Mucosa of descending colon (tissue), 3 donors: Measurements from ENCODE around the gene BEAN1. TPM values are rescaled to one million over a fixed set of nuclear protein-coding genes. Genes with fewer than 3 reads are reported as not detected.
A peak's percentile ranks its signal among the peaks of the same experiment; 100 is the strongest.

Experiments
- ATAC-seq: fragments of 200-7000 bp; cut with Tn5 transposase; one replicate; pipeline ENCODE4 v1.9.1; 2020; ENCODE audit warnings: mild to moderate bottlenecking, moderate library complexity
- DNase-seq, 3 donors: peaks; one replicate each; pipeline ENCODE4 v3.0.0-alpha.2; 2020
- H3K36me3 ChIP-seq: fragments of 200-600 bp; one replicate; pipeline ENCODE4 v1.8.0; 2021; ENCODE audit warnings: low read depth, mild to moderate bottlenecking
- H3K4me1 ChIP-seq: fragments of 200-600 bp; one replicate; pipeline ENCODE4 v1.8.0; 2021; ENCODE audit warnings: low read depth, mild to moderate bottlenecking
- H3K4me3 ChIP-seq: fragments of 200-600 bp; one replicate; pipeline ENCODE4 v1.8.0; 2021; ENCODE audit warnings: mild to moderate bottlenecking
- H3K9me3 ChIP-seq: fragments of 200-600 bp; one replicate; pipeline ENCODE4 v1.8.0; 2021; ENCODE audit warnings: mild to moderate bottlenecking
- intact Hi-C, 2 donors: fragments of 100-400 bp; cut with DNase I in 1 of 2; cut with micrococcal nuclease in 1 of 2; formaldehyde crosslinking; loops; one replicate each; pipeline versions ENCODE4 v1.11.0 to v1.11.1; 2022; cut with DNase I, micrococcal nuclease
- total RNA-seq, 3 donors: library from RNA; stranded (reverse); fragmentation: NEBNext Ultra II Directional in 2 of 3; extraction: Animal tissue kit (Norgen Biotek cat#: 25700) in 2 of 3; gene quantifications; one replicate each; pipeline versions ENCODE4 v1.2.1 to v1.2.4, GENCODE V29; 2021 to 2023
- TF ChIP-seq, protein P1 (sequence below): fragments of 200-600 bp; IDR thresholded peaks from one replicate; pipeline ENCODE4 v1.8.0; 2022; ENCODE audit warnings: antibody characterized with exemption, mild to moderate bottlenecking
- donor health status: DM: no; HTN: no; CAD: no; lungs with moderate emphysema.
- donor health status: DM: no; HTN: no; CAD: no.
- donor health status: DM: no; HTN: yes; CAD: no.

BEAN1 gene
- total RNA-seq, 3 donors from 2014 or later, result 0.22 TPM; not detected in 2

DNA sequence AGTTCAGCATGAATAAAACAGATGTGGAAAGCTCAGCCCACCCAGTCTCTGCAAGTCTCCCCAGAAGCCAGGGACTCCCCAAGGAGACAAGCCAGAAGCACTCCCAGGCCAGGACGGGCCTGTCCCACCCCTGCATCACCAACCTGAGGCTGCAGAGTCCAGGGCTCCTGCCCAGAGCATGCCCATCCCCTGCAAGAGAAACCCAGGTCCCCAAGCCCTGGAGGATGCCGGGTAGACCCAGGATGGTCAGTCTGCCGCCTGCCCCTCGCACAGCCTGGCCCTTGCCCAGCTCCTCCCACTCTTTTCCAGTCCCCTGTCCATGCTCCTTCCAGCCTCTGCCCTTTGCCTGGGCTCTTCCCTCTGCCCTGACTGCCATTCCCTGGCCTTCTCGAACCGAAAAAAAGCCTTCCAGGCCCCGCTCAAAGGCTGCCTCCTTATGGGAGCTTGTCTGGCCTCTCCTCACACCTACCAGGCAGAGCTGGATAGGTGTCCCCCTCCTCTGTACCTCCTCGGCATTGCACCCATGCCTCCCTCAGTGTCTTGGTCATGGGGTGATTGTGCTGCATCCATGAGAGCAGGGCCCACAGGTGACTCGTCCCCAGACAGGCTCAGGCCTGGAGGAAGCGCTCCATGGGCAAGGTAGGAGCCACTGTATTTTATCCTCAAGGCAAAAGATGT lies 44.8 kb downstream of the BEAN1 start:
- DNase-seq (no peak), ATAC-seq (no peak)
- Histone ChIP-seq H3K9me3 (no peaks in the 10 kb centered on the region), H3K4me1 (peaks cover 4% of the 10 kb centered on the region), H3K36me3 (no peaks in the 10 kb centered on the region), H3K4me3 (no peak overlapping the region)
- TF ChIP-seq, protein P1, sequence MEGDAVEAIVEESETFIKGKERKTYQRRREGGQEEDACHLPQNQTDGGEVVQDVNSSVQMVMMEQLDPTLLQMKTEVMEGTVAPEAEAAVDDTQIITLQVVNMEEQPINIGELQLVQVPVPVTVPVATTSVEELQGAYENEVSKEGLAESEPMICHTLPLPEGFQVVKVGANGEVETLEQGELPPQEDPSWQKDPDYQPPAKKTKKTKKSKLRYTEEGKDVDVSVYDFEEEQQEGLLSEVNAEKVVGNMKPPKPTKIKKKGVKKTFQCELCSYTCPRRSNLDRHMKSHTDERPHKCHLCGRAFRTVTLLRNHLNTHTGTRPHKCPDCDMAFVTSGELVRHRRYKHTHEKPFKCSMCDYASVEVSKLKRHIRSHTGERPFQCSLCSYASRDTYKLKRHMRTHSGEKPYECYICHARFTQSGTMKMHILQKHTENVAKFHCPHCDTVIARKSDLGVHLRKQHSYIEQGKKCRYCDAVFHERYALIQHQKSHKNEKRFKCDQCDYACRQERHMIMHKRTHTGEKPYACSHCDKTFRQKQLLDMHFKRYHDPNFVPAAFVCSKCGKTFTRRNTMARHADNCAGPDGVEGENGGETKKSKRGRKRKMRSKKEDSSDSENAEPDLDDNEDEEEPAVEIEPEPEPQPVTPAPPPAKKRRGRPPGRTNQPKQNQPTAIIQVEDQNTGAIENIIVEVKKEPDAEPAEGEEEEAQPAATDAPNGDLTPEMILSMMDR, result no peak
- intact Hi-C loops, result no loop called here

DNA sequence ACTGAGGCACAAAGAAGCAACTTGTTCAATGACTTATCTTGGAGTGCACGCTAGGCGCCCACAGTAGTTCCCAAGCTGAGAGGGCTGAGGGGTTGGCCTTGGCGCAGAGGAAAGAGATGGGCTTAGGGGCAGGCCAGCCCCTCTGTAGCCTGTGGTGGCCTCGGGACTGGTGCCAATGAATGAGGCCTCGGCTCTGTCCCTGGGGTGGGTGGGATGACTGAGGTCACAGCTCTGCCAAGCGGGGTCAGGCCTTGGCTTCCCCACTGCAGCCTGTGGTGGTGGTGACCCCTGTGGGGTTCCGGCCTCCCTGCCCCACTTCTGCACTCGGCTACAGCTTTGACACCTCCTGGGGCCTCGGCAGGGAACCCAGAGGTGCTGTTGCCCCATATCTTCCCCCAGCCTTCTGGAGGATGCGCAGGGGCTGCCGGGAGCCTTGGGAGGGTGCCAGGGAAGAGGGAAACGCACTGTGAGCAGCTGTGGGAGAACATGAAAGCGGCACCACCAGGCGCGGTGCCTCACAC lies 46.0 kb downstream of the BEAN1 start:
- TF ChIP-seq, protein P1, result no peak
- no peaks in the 10 kb centered on the region for H3K36me3 ChIP-seq
- no peak for ATAC-seq
- no peak for DNase-seq
- no peak overlapping the region for H3K4me3 ChIP-seq
- peaks cover 4% of the 10 kb centered on the region for H3K4me1 ChIP-seq
- intact Hi-C loops, result no loop called here
- H3K9me3 ChIP-seq, result no peaks in the 10 kb centered on the region

DNA sequence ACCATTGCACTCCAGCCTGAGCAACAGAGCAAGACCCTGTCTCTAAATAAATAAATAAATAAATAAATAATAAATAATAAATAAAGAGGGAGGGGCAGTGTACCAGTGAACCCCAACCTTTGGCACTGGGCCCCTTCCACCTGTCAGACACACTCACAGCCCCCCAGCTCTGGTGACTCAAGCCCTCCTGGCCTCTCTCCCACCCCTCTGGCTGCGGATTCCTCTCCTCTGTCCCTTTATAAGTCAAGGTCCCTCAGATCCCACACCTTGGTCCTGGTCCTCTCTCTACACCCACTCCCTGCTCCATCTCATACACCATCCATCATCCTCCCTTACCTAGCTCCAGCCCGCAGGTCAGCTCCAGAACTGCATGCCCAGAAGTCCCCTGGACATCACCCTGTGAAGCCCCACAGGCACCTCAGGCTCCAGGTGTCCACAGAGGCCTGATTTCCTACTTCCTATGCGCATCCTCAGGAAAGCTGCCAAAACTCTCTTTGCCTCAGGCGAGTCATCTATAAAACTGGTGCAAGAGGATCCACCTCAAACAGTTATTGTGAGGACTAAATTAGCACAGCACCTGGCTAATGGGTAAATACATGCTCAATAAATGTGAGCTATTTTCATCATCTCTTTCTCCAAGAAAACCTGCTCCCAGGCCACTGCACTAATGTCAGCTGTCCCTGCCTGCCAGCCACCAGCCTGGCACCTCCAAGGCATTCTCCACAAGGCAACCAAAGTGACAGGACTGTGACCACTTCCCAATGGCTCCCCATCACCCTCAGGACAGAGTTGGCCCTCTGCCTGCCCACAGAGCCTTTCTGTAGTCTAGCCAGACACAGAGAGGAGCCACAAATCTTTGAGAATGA lies 46.8 kb downstream of the BEAN1 start:
- Histone ChIP-seq H3K9me3 (no peaks in the 10 kb centered on the region), H3K36me3 (no peaks in the 10 kb centered on the region), H3K4me3 (no peak overlapping the region), H3K4me1 (peaks cover 4% of the 10 kb centered on the region)
- no peak for ATAC-seq
- intact Hi-C loops, result no loop called here
- DNase-seq, result no peak
- TF ChIP-seq, protein P1, result no peak

DNA sequence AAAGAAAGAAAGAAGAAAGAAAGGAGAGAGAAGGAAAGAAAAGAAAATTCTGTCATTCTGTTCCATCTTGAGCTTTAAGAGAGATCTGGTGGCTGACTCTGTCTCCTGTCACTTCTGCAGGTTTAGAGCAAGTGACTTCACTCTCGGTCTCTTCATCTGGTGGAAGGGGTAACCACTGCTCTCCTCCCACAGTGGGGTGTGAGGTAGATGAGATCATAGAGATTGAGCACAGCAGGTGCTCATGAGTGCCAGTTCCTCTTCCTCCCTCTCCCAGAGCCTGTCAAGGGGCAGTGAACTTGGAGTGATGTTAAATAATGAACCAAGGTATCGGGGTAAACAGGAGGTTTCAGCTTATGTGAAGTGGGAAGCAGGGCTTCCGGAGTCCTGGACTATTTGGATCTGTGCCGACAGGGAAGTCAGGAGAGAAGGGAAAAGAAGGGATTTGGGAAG lies 47.7 kb downstream of the BEAN1 start:
- ATAC-seq (peak; percentile 71), DNase-seq (peak in 1 of 3 donors; percentile 28)
- no peaks in the 10 kb centered on the region for H3K36me3 ChIP-seq
- TF ChIP-seq, protein P1, result no peak
- intact Hi-C loops, result no loop called here
- no peak overlapping the region for H3K4me3 ChIP-seq
- H3K4me1 ChIP-seq, result peaks cover 4% of the 10 kb centered on the region
- H3K9me3 ChIP-seq, result no peaks in the 10 kb centered on the region

DNA sequence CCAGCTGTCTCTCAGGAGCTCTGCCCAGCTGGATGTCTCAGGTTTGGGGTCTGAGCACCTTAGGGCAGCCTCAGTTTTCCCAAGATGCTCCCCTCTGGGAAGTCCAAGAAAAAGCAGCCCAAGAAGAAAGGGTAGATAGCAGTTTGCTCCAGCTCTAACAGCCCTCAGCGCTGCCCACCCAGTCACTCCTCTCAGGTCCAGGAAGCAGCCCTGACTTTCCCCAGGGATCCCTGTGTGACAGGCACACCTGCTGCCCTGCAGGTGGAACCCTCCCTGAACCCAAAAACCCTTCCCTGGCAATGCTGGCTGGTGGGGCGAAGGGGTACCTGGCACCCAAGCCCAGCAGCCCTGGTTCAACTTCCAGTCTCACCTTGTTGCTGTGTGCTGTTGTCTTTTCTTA lies 48.1 kb downstream of the BEAN1 start:
- TF ChIP-seq, protein P1, result no peak
- Histone ChIP-seq H3K4me1 (peaks cover 4% of the 10 kb centered on the region), H3K36me3 (no peaks in the 10 kb centered on the region), H3K4me3 (no peak overlapping the region), H3K9me3 (no peaks in the 10 kb centered on the region)
- ATAC-seq (no peak), DNase-seq (no peak)
- intact Hi-C loops, result no loop called here
